Neutrophil (primary cell): Measurements from ENCODE around the gene CFAP97D2.

Experiments
- H3K27ac ChIP-seq: fragments of 200-600 bp; sonication (generic); 2 replicates; pipeline ENCODE4 v1.5.1; 2016; ENCODE audit warnings: mild to moderate bottlenecking, moderate library complexity
- H3K27me3 ChIP-seq: fragments of 200-600 bp; sonication (generic); 2 replicates; pipeline ENCODE4 v1.6.0; 2016; ENCODE audit warnings: mild to moderate bottlenecking
- H3K36me3 ChIP-seq: fragments of 200-600 bp; sonication (generic); 2 replicates; pipeline ENCODE4 v1.5.1; 2017
- H3K4me1 ChIP-seq, 2 experiments: fragments of 200-600 bp in 1 of 2; sonication (generic) in 1 of 2; 1 replicate in 1 of 2; 2 replicates in 1 of 2; pipeline versions ENCODE4 v1.5.1 to v1.6.1; 2013 to 2016; ENCODE audit warnings: low read depth in 1 of 2, low read length in 1 of 2, mild to moderate bottlenecking in 1 of 2, moderate library complexity in 1 of 2; ENCODE audit not compliant: control insufficient read depth in 1 of 2, insufficient read depth in 1 of 2
- H3K4me3 ChIP-seq, 2 experiments: fragments of 200-600 bp in 1 of 2; sonication (generic) in 1 of 2; 1 replicate in 1 of 2; 2 replicates in 1 of 2; pipeline ENCODE4 v1.5.1; 2013 to 2016; ENCODE audit warnings: low read depth in 1 of 2, low read length in 1 of 2, mild to moderate bottlenecking in 1 of 2, moderate library complexity in 1 of 2
- H3K9me3 ChIP-seq: fragments of 200-600 bp; sonication (generic); 2 replicates; pipeline ENCODE4 v1.5.1; 2016
- CTCF ChIP-seq: fragments of 200-600 bp; sonication (generic); IDR thresholded peaks from 2 replicates; pipeline ENCODE4 v1.5.1; 2016; ENCODE audit warnings: antibody characterized with exemption

The CFAP97D2 gene

GRCh38 chr13:114219392-114219791 lies 40.3 kb downstream of the CFAP97D2 start:
- no peak overlapping the region for H3K27ac ChIP-seq
- H3K9me3 ChIP-seq, result no peaks in the 10 kb centered on the region
- no peaks in the 10 kb centered on the region for H3K36me3 ChIP-seq
- no peak for TF ChIP-seq CTCF
- H3K4me3 ChIP-seq, result no peak overlapping the region
- peaks cover 18% of the 10 kb centered on the region for H3K27me3 ChIP-seq
- peaks cover 0 to 4% of the 10 kb centered on the region in 2 experiments for H3K4me1 ChIP-seq

DNA sequence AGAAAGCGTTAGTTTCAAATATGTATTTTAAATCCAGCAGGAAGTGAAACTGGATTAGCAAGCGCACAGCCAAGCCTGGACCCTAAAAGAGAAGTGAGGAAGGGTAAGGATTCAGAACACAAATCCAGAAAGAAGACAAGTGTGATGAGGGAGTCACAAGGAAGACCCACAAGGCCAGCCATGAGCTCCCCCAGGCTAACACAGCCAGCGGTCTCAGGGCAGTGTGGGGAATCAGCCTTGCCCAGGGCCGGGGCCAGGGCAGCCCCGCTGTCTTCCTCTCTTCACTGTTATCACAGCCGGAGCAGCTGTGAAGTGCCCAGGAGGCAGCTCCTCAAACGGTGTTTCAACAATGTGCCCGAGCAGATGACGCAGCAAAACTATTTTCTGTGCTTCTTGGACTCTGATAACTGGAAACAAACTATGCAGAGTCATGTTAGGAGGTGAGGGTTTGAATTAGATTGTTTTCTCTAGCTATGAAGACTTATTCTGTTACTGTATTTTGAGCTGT lies 43.5 kb downstream of the CFAP97D2 start:
- Histone ChIP-seq H3K4me3 (no peak overlapping the region), H3K27ac (no peak overlapping the region), H3K9me3 (no peaks in the 10 kb centered on the region), H3K4me1 (peaks cover 0 to 9% of the 10 kb centered on the region in 2 experiments), H3K36me3 (no peaks in the 10 kb centered on the region), H3K27me3 (peaks cover 18% of the 10 kb centered on the region)
- TF ChIP-seq CTCF, result no peak

GRCh38 chr13:114224201-114224600 lies 45.1 kb downstream of the CFAP97D2 start:
- H3K9me3 ChIP-seq, result no peaks in the 10 kb centered on the region
- H3K4me3 ChIP-seq, result no peak overlapping the region
- peaks cover 34% of the 10 kb centered on the region for H3K27me3 ChIP-seq
- no peak for TF ChIP-seq CTCF
- H3K36me3 ChIP-seq, result no peaks in the 10 kb centered on the region
- no peak overlapping the region for H3K27ac ChIP-seq
- H3K4me1 ChIP-seq, result peaks cover 0 to 9% of the 10 kb centered on the region in 2 experiments

DNA sequence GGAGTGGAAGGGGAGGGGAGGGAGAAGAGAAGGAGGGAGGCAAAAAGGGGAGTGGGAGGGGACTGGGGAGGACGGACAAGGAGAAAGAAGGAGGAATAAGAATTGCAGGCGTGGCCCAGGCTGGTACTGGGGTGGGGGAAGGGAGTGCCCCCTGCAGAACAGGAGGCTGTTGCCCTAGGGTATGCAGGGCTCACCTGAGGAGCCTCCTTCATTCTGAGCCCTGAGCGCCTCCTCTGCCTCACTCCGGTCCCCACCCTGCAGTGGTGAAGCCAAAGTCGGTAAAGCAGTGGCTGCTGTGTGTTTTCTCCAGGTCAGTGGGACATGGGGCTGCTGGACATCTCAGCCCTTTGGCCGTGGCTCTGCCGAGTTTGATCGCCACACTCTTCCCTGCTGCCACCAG lies 46.6 kb downstream of the CFAP97D2 start:
- Histone ChIP-seq H3K27me3 (peaks cover 49% of the 10 kb centered on the region), H3K27ac (no peak overlapping the region), H3K36me3 (no peaks in the 10 kb centered on the region), H3K4me1 (peaks cover 0 to 9% of the 10 kb centered on the region in 2 experiments), H3K9me3 (no peaks in the 10 kb centered on the region), H3K4me3 (no peak overlapping the region)
- TF ChIP-seq CTCF, result no peak

GRCh38 chr13:114226088-114226487 lies 47.0 kb downstream of the CFAP97D2 start:
- H3K4me1 ChIP-seq, result peaks cover 0 to 9% of the 10 kb centered on the region in 2 experiments
- H3K4me3 ChIP-seq, result no peak overlapping the region

More at GRCh38 chr13:114226088-114226487, 47.0 kb downstream of the CFAP97D2 start:
- H3K9me3 ChIP-seq, result no peaks in the 10 kb centered on the region
- H3K36me3 ChIP-seq, result no peaks in the 10 kb centered on the region
- no peak for TF ChIP-seq CTCF
- peaks cover 53% of the 10 kb centered on the region for H3K27me3 ChIP-seq
- H3K27ac ChIP-seq, result no peak overlapping the region
